Adipocyte (in vitro differentiated cells): ENCODE results near the gene CFAP299.
"Not testable (repeated sequence)": the region's sequence is repeated elsewhere in the genome, so short reads cannot be mapped to it uniquely, and the experiment has no call there.

Experiments
- DNase-seq: peaks from one replicate; pipeline ENCODE4 v3.0.0-alpha.2; 2015; ENCODE audit warnings: low read depth
- H3K27me3 ChIP-seq: replicated peaks from 2 replicates; pipeline ENCODE4 v1.7.0; 2013; ENCODE audit warnings: mild to moderate bottlenecking, low read length, moderate library complexity; ENCODE audit not compliant: control insufficient read depth, insufficient read depth
- H3K36me3 ChIP-seq: 2 replicates; pipeline ENCODE4 v1.7.0; 2013; ENCODE audit warnings: low read length, mild to moderate bottlenecking, moderate library complexity; ENCODE audit not compliant: control insufficient read depth, insufficient read depth, severe bottlenecking
- H3K4me1 ChIP-seq: 2 replicates; pipeline ENCODE4 v1.7.0; 2013; ENCODE audit warnings: mild to moderate bottlenecking, low read length, moderate library complexity; ENCODE audit not compliant: control insufficient read depth, insufficient read depth
- H3K4me3 ChIP-seq: 2 replicates; pipeline ENCODE4 v1.7.0; 2013; ENCODE audit warnings: mild to moderate bottlenecking, low read length, moderate library complexity
- H3K9ac ChIP-seq: 2 replicates; pipeline ENCODE4 v1.7.0; 2013; ENCODE audit warnings: mild to moderate bottlenecking, low read length, moderate library complexity
- H3K9me3 ChIP-seq: 2 replicates; pipeline ENCODE4 v1.7.0; 2013; ENCODE audit warnings: mild to moderate bottlenecking, low read length, moderate library complexity; ENCODE audit not compliant: control insufficient read depth

The CFAP299 gene

DNA sequence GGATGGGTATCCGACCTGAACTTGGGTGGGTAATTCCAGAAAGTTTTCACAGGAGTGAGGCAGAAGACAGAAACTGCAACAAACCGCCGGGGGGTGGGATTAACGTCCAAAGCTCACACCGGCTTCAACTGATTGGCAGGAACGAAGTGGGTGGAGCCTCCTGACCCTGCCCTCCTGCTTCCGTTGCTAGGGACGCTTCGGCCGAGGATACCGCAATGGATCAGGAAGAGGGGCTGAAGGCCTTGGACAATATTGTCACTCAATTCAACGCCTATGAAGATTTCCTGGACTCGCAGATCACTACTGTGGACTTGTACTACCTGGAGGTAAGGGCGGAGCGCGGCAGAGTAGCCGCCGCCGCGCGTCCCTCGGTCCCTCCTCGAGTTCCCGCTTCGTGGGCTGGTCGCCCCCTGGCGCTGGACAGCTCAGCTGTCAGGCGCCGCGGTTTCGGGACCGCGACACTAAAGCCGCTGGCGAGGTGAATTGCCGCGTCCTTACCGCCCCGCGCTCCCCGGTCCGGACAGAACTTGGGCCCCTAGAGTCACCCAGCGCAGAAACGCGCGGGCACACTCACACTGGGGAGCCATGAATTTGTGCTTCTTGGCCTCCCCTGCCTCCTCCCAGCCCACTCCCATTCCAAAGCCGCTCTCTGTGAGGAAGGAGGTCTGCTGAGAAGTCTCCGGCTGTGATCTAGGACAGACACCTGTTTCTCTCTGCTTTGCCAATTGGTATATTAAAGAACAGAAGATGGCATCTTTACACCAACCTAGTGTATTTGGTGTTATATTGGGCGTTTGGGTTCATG is at the start of gene CFAP299:
TSS of gene CFAP299 (plus strand) at position 177 of the 805 bp plus-strand sequence.
- peak; percentile 94 for DNase-seq
- H3K9ac ChIP-seq, result peak within 1 kb of the TSS; percentile 66
- H3K36me3 ChIP-seq, result no peaks in the 10 kb centered on the region
- no peaks in the 10 kb centered on the region for H3K27me3 ChIP-seq
- peak within 1 kb of the TSS; percentile 91 for H3K4me3 ChIP-seq
- no peaks in the 10 kb centered on the region for H3K9me3 ChIP-seq
- H3K4me1 ChIP-seq, result peaks cover 11% of the 10 kb centered on the region

DNA sequence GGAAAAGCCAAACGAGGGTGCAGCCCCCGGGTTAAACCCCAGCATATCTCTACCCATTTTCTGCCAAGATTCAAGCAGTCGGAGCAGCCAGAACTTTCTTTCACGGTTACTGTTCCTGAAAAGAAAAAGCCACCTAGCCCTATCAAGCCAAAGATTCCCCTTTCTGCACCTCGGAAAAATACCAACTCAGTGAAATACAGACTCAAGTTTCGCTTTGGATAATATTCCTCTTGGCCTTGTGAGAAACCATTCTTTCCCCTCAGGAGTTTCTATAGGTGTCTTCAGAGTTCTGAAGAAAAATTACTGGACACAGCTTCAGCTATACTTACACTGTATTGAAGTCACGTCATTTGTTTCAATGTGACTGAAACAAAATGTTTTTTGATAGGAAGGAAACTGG is 49.1 kb upstream of the CFAP299 start:
- Histone ChIP-seq H3K27me3 (no peaks in the 10 kb centered on the region), H3K4me3 (peak overlapping the region; percentile 67), H3K9ac (peak overlapping the region; percentile 17), H3K36me3 (no peaks in the 10 kb centered on the region), H3K9me3 (no peaks in the 10 kb centered on the region), H3K4me1 (peaks cover 6% of the 10 kb centered on the region)
- DNase-seq, result peak; percentile 60

DNA sequence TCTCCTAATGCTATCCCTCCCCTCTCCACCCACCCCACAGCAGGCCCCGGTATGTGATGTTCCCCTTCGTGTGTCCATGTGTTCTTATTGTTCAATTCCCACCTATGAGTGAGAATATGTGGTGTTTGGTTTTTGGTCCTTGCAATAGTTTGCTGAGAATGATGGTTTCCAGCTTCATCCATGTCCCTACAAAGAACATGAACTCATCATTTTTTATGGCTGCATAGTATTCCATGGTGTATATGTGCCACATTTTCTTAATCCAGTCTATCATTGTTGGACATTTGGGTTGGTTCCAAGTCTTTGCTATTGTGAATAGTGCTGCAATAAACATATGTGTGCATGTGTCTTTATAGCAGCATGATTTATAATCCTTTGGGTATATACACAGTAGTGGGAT is 44.9 kb upstream of the CFAP299 start:
- H3K9ac ChIP-seq, H3K4me1 ChIP-seq, DNase-seq, H3K36me3 ChIP-seq, H3K9me3 ChIP-seq, H3K27me3 ChIP-seq, H3K4me3 ChIP-seq: not testable (repeated sequence)

DNA sequence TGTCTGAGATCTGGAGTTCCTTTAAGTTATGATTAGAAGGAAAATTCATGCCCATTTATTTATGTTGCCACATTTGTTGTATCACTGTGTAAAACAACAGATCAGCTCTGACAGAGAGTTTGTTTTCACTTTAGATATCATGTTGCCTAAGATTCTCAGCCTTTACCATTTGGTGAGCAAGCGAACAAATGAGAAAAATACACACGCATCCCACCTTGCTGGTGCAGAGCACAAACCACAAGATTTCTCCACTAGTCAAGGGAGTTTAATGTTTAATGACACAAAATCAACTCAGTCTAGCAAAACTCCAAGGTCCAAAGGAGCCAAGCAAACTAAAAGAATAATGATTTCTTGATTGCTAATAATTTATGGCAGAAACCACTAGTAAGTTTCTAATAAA is 41.3 kb upstream of the CFAP299 start:
- H3K36me3 ChIP-seq, result no peaks in the 10 kb centered on the region
- no peaks in the 10 kb centered on the region for H3K9me3 ChIP-seq
- no peaks in the 10 kb centered on the region for H3K27me3 ChIP-seq
- no peaks in the 10 kb centered on the region for H3K4me1 ChIP-seq
- H3K4me3 ChIP-seq, result no peak overlapping the region
- no peak for DNase-seq
- no peak overlapping the region for H3K9ac ChIP-seq

DNA sequence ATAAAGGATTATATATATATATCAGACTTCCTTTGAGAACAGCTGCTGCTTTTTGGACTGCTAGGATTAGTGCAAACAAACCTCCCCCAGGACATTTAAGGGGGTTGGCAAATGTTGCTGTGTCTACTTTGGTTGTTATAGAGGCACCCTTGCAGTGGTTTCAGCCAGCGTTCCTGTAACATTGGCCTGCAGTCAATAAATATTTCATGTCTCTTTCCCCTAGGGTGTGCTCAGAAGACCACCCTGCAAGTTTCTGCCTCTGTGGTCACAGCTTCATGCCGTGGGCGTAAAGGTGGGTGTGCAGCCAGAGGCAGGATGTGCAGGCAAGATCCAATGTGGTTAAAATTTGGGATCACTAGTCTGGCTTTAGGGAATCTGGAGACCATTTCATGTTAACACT is 40.2 kb upstream of the CFAP299 start:
- H3K36me3 ChIP-seq, result no peaks in the 10 kb centered on the region
- H3K9ac ChIP-seq, result no peak overlapping the region
- H3K27me3 ChIP-seq, result no peaks in the 10 kb centered on the region
- DNase-seq, result no peak
- H3K4me3 ChIP-seq, result no peak overlapping the region
- no peaks in the 10 kb centered on the region for H3K4me1 ChIP-seq
- no peaks in the 10 kb centered on the region for H3K9me3 ChIP-seq

DNA sequence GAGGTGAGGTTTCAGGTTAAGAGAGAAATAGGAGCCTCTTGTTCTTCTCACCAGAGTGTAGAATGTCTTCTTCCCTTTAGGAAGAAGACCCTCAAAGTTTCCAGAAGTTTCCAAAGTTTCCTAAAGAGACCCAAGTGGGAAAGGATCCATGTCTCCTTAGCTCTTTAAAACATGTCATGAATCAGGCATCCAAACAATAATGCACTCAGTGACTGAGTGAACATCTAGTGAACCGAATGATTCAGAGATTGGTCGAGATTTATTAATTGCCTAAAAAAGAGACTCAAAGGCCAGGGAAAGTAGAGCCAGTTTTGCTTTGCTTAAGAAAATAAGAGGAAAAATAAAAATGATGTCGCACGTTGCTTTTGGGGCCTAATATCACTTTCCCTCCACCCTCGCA is 39.7 kb upstream of the CFAP299 start:
- no peak overlapping the region for H3K4me3 ChIP-seq
- no peak for DNase-seq
- no peak overlapping the region for H3K9ac ChIP-seq
- H3K4me1 ChIP-seq, result no peaks in the 10 kb centered on the region
- H3K9me3 ChIP-seq, result no peaks in the 10 kb centered on the region
- H3K36me3 ChIP-seq, result no peaks in the 10 kb centered on the region
- no peaks in the 10 kb centered on the region for H3K27me3 ChIP-seq

DNA sequence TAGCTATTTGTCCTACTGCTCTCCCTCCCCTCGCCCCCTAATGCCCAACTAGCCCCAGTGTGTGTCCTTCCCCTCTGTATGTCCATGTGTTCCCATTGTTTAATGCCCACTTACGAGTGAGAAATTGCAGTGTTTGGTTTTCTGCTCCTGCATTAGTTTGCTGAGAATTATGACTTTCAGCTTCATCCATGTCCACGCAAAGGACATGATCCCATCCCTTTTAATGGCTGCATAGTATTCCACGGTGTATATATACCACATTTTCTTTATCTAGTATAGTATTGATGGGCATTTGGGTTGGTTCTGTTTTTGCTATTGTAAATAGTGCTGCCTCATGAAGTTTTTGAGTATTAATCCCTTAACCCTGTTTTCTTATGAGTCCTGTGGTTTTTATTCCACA is 33.6 kb upstream of the CFAP299 start:
- H3K9me3 ChIP-seq, result no peaks in the 10 kb centered on the region
- DNase-seq, result no peak
- H3K4me1 ChIP-seq, result peaks cover 4% of the 10 kb centered on the region
- no peak overlapping the region for H3K4me3 ChIP-seq
- no peak overlapping the region for H3K9ac ChIP-seq
- H3K27me3 ChIP-seq, result no peaks in the 10 kb centered on the region
- H3K36me3 ChIP-seq, result no peaks in the 10 kb centered on the region

DNA sequence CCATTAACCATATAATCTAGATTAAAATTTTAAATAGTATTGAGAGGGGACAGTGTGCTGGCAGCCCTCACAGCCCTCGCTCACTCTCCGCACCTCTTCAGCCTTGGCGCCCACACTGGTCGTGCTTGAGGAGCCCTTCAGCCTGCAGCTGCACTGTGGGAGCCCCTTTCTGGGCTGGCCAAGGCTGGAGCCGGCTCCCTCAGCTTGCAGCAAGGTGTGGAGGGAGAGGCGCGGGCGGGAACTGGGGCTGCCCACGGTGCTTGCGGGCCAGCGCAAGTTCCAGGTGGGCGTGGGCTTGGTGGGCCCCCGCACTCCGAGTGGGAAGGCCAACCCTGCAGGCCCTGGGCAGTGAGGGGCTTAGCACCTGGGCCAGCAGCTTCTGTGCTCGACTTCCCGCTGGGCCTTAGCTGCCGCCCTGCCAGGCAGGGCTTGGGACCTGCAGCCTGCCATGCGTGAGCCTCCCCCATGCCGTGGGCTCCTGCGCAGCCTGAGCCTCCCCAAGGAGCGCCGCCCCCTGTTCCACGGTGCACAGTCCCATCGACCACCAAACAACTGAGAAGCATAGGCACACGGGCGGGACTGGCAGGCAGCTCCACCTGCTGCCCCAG is 32.8 kb upstream of the CFAP299 start:
- Histone ChIP-seq H3K4me1 (peaks cover 8% of the 10 kb centered on the region), H3K4me3 (no peak overlapping the region)

DNA sequence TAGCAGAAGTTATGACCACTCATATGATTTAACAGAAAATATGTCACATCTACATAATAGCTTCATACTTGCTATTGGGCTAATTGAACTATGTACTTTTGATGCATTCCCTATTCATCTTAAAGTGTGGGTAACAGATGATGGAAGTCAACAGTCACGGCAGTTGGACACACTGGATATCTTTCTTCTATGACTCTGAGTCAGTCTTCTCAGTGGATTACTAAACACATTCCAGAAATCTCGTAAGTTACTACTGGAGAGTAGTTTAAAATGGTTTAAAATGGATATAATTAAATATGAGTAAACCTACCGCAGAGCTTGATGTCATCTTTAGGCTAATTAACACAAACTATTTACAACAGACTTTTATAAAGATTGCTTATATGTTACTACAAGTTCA is 30.1 kb upstream of the CFAP299 start:
- peak; percentile 50 for DNase-seq
- H3K36me3 ChIP-seq, result no peaks in the 10 kb centered on the region
- H3K27me3 ChIP-seq, result no peaks in the 10 kb centered on the region
- peaks cover 31% of the 10 kb centered on the region for H3K4me1 ChIP-seq
- H3K9ac ChIP-seq, result no peak overlapping the region
- H3K9me3 ChIP-seq, result no peaks in the 10 kb centered on the region
- no peak overlapping the region for H3K4me3 ChIP-seq

More for the DNA sequence above, 32.8 kb upstream of the CFAP299 start:
- DNase-seq, result no peak
- H3K27me3 ChIP-seq, result no peaks in the 10 kb centered on the region
- H3K9me3 ChIP-seq, result no peaks in the 10 kb centered on the region
- no peak overlapping the region for H3K9ac ChIP-seq
- H3K36me3 ChIP-seq, result no peaks in the 10 kb centered on the region

DNA sequence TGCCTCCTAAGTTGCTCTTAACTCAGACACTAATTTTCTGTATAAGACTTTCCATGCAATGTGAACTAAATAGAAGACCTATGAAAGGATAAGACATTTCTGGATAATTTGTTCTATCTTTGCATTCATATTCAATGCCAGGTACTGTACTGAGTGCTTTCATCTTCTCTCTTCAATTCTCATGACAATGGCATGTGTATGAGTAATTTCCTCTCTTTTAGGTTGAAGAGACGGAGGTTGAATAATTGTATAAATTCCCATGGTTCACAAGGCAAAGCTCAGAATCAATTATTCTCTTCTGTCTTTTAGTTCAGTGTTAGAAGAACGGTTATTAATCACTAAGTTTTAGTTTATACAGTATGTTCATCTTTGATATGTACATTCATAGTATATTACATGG is 29.3 kb upstream of the CFAP299 start:
- peaks cover 31% of the 10 kb centered on the region for H3K4me1 ChIP-seq
- no peaks in the 10 kb centered on the region for H3K9me3 ChIP-seq
- H3K4me3 ChIP-seq, result no peak overlapping the region
- H3K9ac ChIP-seq, result no peak overlapping the region
- H3K27me3 ChIP-seq, result no peaks in the 10 kb centered on the region
- no peaks in the 10 kb centered on the region for H3K36me3 ChIP-seq
- no peak for DNase-seq

DNA sequence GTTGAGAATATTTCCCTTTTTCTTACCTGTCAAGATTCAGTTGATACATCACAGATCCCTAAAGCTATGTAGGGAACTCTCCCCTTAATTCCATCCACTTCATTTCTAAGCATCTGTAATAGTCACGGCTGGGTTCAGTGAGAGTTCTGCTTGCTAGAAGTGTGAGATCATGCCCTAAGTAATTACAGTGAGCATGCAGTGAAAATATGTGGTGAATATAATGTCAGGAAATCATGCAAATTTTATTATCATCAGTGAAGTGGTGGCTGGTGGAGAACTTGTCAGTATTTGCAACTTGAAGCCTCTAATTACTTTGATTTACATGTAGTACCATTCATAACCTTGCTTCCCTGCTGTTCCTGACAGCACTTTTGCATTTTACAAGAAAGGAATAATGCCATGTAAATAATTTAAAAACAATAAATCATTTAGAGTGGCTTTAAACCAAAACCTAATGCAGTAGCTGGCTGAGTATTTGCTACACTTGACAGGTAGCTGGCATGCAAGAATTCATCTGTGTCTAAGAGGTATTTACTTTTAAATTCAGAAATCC is 28.3 kb upstream of the CFAP299 start:
- Histone ChIP-seq H3K9me3 (no peaks in the 10 kb centered on the region), H3K4me3 (peak overlapping the region; percentile 36), H3K36me3 (no peaks in the 10 kb centered on the region), H3K4me1 (peaks cover 31% of the 10 kb centered on the region), H3K27me3 (no peaks in the 10 kb centered on the region), H3K9ac (no peak overlapping the region)
- DNase-seq, result peak; percentile 56
